GM19239 (cell line): ENCODE results near the gene AKR1A1.
"Not testable (repeated sequence)": the region's sequence is repeated elsewhere in the genome, so short reads cannot be mapped to it uniquely, and the experiment has no call there.

ENCODE experiments used
- DNase-seq: peaks from one replicate; pipeline ENCODE4 v3.0.0; 2011; ENCODE audit warnings: low spot score; ENCODE audit not compliant: insufficient read length
- FAIRE-seq: peaks from 2 replicates; lab custom pipeline; 2011; peaks lifted over from hg19 to GRCh38; lab: Jason Lieb, UNC

The AKR1A1 gene

GRCh38 chr1:45550401-45551351 lies at the start of gene AKR1A1:
TSS of gene AKR1A1 (plus strand) at chr1:45550826. CDS start at chr1:45561795, 10,969 bp downstream.
- DNase-seq (peak; percentile 77), FAIRE-seq (peak; percentile 94)

GRCh38 chr1:45501505-45501859 lies 49.1 kb upstream of the AKR1A1 start:
- FAIRE-seq (no peak), DNase-seq (no peak)

GRCh38 chr1:45503462-45504360 lies 46.9 kb upstream of the AKR1A1 start:
- FAIRE-seq (no peak), DNase-seq (no peak)

GRCh38 chr1:45507195-45507594 lies 43.4 kb upstream of the AKR1A1 start:
- DNase-seq (no peak), FAIRE-seq (no peak)

- no peak for FAIRE-seq
These were observed 42.7 kb upstream of the AKR1A1 start for GRCh38 chr1:45507893-45508292.

GRCh38 chr1:45508295-45509151 lies 42.1 kb upstream of the AKR1A1 start:
- no peak for FAIRE-seq
- no peak for DNase-seq

More at GRCh38 chr1:45507893-45508292, 42.7 kb upstream of the AKR1A1 start:
- no peak for DNase-seq

- DNase-seq, result no peak
- no peak for FAIRE-seq
These were observed 40.3 kb upstream of the AKR1A1 start for GRCh38 chr1:45510036-45510971.

- FAIRE-seq (no peak), DNase-seq (no peak)
These were observed 39.6 kb upstream of the AKR1A1 start for GRCh38 chr1:45510972-45511527.

- DNase-seq, result no peak
- peak; percentile 53 for FAIRE-seq
These were observed 38.0 kb upstream of the AKR1A1 start for GRCh38 chr1:45512641-45513054.

- DNase-seq, FAIRE-seq: not testable (repeated sequence)
These were observed 36.9 kb upstream of the AKR1A1 start for GRCh38 chr1:45513532-45514260.

GRCh38 chr1:45516036-45516435 lies 34.6 kb upstream of the AKR1A1 start:
- FAIRE-seq (no peak), DNase-seq (no peak)

- DNase-seq (no peak), FAIRE-seq (no peak)
These were observed 34.2 kb upstream of the AKR1A1 start for GRCh38 chr1:45516465-45516864.

- not testable (repeated sequence) for DNase-seq, FAIRE-seq
These were observed 32.3 kb upstream of the AKR1A1 start for GRCh38 chr1:45518366-45518765.

- FAIRE-seq (peak; percentile 33), DNase-seq (no peak)
These were observed 31.7 kb upstream of the AKR1A1 start for GRCh38 chr1:45518910-45519309.

- FAIRE-seq, DNase-seq: not testable (repeated sequence)
These were observed 30.9 kb upstream of the AKR1A1 start for GRCh38 chr1:45519774-45520173.

GRCh38 chr1:45521413-45522323 lies 29.0 kb upstream of the AKR1A1 start, which contains the start of gene PRDX1:
TSS of gene PRDX1 (minus strand) at chr1:45521884. CDS start at chr1:45519043, 2,841 bp downstream.
- FAIRE-seq, result peak; percentile 90
- peak; percentile 78 for DNase-seq
